ENCODE measurements around the gene ALX4.

ALX4 gene

DNA sequence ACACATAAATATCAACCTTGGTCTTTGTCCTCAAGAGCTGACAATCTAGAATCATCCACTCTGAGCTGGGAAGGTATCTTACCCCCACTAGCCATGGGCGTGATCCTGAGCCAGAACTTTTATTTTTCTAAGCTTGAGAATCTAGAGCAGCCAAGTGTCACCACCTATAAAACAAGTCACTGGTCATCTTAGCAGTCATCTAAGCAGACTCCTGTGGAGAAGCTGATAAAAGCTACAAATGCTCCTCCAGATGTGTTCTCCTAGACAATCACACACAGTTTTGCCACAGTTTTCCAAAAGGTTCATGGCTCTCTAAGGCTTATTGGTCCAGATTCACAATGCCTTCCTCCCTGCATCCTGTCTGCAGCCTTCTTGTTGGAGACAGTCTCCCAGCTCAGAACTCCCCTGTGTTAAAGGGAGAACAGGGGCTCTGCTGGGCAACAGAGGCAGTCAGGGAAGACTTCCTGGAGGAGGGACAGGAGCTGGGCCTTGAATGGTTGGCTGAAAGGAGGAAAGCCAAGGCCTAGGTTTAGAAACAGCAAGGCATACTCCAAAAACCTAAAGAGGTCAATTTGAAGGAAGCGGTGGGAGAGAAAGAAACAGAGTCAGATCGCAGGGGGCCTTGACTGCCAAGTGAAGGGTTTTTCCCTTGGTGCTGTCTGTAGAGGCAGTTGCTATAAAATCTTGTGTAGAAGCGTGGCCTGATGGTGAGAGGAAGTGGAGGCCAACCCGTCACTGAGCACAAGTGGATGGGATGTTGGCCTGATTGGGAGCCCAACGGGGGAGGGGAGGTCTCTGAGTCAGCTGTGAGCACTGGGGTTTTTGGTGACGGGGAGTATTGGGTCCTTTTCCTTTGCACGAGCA lies 42.0 kb downstream of the ALX4 start:
- DNase-seq (ENCODE audit: low read depth) = no peak

DNA sequence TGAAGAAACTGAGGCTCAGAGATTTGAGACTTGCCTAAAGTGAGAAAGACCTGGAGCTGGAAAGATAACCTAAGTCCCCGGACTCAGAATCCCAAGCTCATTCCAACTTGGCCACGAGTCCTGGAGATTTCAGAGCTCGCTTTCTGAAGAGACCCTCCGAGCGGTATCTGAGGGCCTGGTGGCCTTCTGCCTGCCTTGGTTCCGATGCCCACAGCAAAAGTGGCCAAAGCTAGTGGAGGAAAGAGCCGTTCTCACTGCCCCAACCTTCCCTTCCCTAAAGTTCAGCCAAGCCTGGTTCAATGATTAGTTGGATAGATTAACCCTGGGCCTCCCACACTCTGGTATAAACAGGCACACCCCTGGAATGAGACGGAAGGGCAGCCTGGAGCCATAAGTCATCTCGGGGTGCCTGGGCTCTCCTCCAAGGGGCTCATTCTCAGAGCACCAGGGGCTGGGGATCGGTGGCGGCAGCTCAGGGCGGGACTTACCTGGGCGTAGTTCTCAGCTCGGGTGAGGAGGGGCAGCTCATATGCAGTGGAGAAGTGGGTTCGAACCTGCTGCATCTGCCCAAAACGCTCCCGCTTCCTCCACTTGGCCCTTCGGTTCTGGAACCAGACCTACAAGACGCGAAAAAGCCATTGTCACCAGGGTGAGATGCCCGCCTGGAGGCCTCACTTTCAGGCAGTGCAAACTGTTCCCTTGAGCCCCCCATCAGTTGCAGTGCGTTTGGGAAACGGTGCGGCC lies 42.8 kb downstream of the ALX4 start:
- DNase-seq (ENCODE audit: low read depth) = no peak

DNA sequence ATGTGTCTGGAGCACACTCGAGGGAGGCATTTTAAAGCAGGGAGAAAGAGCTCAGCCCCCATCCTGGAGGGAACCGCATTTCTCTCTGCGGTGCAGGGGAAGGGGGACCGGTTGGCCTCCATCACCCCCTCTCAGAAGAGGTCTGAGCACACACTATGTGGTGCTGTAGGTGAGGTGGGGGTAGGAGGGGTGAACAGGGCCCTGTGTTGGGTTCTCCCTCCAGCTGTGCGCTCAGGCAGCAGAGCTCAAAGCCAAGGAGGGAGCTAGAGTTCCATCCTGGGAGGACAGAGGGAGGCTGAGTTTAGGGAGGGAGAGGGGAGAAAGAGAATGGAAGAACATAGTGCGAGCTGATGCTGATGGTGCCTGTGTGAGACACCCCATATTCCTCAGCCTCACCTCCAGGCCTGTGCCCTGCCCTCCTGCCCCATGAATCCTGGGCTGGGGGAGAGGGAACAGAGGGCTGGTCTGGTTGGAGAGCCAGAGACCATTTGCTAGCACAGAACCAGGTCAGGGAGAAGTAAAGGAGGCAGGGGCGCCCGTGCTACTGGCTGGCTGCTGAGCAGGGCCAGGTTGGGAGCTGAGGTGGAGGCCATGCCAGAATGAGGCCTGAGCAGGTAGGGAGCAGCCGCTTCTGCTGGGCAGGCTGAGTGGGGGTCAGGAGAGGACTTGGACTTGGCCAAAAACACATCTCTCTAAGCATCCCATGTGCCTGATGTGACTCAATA lies 43.7 kb downstream of the ALX4 start:
- no peak for DNase-seq (ENCODE audit: low read depth)

DNA sequence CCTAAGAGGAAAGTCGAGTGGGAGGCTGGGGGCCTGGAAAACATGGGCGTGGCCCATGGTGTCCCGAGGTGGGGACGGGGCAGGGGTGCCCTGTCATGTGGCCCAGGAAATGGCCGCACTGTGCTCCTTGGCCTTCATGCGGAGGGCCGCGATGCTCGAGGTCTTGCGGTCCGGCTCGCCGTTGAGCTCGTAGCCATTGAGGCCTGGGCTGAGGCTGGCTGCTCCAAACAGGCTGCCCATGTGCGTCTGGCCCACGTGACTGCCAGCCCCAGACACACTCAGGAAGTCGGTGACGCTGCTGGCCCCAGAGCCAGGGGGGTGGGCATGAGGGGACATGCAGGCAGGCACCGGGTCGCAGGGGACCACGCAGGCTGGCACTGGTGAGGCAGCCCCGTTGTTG lies 45.2 kb downstream of the ALX4 start:
- DNase-seq (ENCODE audit: low read depth) = no peak

DNA sequence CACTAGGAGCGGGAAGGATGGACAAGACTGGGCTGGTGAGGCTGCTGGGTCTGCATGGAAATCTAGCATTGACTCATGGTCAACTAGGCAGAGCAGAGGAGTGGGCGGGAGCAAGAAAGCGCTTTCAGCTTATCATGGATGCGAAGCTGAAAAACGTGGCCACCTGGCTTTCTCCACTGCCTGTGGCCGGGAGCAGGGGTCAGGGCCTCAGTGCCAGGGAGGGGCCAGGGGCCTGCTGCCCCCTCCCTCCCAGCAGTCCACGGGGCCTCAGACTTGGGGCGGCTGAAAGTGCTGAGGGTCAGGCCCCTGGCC lies 45.5 kb downstream of the ALX4 start:
- no peak for DNase-seq (ENCODE audit: low read depth)

DNA sequence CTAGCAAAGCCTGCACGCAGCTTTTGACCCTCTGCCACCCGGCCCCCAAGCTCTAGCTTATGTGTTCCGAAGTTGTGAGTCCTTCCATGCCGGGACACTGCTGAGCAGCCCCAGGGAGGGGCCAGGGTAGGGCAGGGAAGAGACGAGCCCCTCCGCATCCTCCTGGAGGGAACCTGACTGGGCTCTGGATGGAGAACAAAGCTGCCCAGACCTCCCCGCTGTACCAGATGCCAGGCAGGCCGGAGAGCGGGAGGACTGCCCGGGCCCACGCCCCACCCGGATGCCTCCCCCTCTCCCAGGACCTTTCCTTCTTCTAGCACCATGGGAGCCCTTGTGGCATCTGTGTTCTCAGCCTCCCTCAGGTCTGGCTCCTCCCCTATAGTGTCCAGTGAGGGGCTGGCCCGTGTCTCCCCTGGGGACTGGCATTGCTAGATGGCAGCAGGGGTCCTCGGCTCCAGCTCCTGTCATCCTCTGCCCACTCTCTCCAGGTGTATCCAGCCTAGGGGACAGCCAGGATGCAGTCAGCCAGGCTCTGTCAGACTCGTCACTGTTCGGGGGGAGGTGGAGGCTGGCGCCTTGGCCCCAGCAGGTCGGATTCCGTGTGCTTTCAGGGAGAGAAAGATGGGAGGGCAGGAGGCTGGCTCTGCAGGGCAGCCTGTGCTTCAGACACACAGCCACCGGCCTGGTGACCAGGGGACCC lies 46.1 kb downstream of the ALX4 start:
- no peak for DNase-seq (ENCODE audit: low read depth)

DNA sequence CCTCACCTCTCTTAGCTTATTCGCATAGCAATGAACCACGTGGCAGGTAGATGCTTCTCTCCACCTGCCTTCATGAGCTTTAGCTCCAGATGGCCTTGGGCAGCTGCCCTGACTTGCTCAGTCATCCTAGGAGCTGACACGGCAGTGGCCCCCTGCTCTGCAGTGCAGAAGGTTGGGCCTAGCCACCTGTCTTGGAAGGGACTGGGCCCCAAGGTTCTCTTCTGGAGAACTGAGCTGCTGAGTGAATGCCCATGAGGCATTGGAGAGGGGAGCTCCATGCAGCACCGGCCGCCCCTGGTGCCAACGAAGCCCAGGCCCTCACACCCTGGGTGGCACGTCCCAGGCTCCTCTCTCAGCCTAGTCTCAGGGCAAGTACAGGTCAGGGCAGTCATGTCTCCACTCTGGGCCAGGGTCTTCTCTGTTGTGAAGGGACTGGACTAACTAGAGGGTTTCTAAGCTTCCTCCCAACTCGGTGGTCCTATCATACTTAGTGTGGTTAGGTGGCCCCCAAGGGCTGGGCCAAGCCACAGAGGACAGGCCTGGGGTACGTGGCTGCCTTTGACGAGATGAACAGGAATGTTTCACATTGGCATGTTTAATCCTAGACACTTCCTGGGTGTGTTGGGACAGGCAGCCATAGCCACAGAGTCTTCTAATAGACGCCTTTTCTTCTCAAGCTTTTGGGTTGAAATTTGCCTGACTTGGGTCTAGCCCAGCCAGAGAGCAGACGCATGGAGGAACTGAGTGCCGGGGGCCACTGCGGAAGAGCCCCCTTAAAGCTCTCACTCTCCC lies 47.9 kb downstream of the ALX4 start:
- DNase-seq (ENCODE audit: low read depth) = no peak

DNA sequence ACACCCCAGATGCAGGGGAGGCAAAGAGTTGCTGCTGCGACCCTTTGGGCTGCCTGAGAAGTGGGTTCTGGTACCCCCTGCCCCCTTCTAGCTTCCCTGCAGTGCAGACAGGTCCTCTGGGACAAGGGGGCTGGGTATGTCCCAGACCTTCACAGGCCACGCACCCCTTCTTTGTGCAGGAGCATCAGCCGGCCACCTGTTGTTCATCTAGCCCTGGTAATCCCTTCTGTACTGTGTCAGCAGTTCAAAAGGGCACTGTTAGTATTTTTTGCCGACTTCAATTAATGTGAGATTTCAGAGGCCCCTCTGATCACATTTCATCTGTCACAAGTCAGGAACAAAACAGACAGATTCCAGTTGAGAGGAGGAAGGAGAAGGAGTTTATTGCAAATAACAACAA lies 49.9 kb downstream of the ALX4 start:
- no peak for DNase-seq (ENCODE audit: low read depth)

DNA sequence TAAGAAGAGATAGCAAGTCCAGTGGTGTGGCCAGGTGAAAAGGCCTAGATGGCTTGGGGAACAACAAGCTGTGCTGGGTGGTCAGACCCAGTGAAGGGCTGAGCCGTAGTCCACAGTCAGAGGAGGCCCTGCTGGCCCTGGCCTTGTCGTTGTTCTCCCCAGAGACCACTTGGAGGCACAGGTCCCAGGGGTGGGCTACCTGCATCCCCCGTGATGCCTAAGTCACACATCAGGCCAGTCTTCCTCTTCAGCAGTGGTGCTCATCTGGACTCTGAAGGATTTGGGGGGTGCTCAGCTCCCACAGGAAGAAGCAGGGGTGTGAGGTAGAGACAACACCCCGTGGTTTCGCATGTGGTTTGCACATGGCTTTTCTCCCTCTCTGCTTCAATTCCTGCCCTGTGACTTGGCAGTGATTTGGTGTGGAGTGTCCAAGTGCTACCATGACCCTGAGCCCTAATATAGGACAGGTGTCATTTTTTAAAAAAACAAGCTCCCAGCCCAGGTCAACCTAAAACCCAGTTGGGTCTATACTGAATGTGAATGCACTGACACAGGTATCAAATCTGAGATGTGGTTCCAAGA lies 51.0 kb downstream of the ALX4 start:
- no peak for DNase-seq (ENCODE audit: low read depth)

DNA sequence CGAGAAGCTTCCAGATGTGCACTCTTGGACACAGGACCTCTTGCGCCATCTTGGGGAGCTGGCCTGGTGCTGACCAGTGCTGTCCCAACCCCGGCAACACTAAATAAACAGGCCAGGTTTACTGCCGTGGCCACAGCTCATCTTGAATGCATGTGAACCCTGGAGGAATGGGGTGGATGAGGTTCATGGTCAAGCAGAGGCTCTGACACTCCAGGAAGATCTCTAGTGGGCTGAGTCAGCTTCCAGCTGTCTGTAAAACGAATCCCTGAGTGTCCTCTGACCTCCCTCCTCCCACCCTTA lies 51.8 kb downstream of the ALX4 start:
- DNase-seq (ENCODE audit: low read depth) = peak; percentile 13

DNA sequence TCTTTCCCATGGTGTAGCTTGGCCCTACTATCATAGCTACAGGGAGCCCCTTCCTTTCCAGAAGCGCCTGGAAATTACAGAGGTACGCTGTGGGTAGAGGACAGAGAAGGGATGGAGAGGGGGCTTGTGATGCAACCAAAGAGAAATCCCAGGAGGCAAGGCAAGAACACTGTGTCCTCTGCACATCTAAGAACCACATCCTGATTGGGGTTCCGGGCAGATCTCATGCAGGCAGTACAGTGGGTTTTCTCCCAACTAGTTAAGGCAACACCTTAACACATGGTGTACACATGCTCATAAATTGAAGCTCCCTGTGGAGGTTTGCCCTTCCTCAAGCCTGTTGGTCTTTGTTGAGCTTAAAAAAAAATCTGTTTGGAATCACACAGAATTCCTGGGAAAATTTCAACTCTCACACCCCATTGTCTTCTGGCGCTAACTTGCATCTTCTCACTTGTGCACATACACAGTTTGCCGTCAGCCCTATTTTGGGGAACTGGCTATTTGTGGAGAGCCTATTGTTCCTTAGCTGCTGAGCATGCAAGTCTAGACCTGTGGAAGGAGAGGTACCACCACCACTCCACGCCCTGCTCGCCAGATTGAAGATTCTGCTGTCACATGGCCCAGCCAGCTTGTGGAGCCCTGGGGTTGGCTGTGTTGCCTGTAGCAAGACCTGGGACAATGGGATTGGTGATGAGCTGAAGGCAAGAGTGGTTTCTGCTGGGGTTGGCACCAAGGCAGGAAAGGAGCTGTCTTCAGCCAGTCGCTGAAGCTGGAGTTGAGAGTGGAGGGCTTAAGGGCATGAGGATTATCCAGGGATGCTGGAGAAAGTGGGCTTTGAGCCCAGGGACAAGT lies 52.4 kb downstream of the ALX4 start:
- DNase-seq (ENCODE audit: low read depth) = no peak

DNA sequence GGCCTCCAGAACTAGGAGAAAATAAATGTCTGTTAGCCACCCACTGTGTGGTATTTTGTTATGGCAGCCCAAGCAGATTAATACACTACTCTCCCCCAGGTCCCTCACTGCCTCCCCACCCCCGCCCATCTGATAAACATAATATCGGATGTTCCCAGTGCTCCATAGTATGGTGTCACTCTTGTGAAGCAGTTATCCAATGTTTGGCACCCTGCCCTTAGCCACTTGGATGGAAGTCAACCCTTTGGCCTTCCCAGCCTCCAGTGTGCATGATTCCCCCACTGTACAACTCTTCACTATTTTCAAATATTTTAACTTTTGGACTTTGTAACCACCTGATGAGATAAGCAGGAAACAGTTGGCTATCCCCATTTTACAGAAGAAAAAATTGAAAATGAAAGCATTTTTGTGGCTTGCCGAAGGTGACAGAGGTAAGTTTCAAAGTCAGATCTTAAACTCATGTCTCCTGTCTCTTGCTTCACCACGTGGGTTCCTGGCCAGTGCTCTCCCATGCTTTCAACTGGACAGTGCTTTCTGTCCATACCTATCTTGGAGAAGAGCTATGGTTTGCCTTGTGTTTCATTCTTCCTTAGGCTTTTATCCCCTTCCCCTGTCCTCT lies 53.2 kb downstream of the ALX4 start:
- no peak for DNase-seq (ENCODE audit: low read depth)

DNA sequence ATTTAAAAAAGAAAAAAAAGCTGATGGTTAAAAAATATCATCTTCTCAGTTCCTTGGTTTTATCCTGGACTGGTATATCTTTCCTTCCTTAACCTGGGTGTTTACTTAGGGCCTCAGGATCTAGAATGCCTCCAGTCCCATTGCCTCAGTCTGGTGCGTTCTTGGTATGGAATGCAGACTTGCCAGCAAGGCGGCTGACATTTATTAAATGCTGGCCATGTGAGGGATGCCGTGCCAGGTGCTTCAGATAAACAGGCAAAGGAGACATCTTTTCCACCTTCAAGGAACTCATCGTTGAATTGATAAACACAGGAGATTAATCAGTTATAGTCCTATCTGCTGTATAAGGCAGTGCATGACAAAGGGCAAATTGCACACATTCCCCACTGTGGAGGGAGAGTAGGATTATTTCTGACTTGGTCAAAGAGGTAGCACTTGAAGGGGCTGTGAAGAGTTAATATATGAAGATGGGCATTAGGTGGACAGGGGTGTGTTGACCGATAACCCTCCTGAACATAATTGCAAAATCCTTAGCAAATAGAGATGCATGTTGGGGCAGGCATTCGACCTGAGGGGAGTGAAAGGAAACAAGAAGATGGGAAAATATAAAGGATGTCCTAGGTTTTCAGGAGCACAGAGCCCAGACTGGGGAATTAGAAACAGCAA lies 54.4 kb downstream of the ALX4 start:
- DNase-seq (ENCODE audit: low read depth) = no peak

DNA sequence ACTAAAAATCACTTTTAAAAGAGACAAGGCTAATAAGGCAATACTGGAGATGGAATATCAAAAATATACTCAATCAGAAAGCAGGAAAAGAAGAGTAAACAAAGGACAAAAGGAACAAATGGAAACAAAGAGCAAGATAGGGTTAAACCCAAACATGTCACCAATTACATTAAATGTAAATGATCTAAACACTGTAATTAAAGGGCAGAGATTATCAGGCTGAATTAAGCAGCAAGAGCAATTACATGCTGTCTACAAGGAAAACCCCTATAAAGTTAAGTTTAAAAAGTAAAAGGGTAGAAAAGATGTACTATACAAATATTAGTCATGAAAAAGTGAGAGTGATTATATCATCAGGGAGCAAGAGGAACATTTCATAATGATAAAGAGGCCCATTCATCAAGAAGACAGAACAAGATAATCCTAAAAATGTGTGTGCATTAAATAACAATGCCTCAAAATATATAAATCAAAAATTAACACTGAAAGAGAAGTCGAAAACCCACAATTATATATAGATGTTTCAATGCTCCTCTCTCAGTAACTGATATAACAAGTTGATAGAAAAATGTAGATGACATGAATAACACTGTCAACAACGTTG lies 56.8 kb downstream of the ALX4 start:
- no peak for DNase-seq (ENCODE audit: low read depth)

DNA sequence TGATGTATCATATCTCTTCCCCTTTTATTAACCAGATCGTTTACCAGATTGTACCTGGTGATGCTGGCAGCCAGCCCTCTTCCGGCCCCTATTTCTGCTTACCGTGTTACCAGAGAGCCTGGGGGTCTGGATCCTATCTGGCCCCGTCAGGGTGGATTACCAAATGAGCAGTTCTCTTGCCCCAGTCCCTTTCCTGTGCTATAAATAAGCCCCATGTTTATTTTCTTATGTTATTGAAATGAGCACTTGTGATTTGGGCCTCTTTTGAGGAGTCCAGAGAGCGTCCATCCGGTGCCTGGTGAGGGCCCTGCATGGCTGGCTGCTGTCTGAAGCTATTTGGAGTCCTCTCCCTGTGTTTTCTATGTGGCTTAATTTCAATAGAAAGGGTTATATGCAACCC lies 59.5 kb downstream of the ALX4 start:
- no peak for DNase-seq (ENCODE audit: low read depth)

DNA sequence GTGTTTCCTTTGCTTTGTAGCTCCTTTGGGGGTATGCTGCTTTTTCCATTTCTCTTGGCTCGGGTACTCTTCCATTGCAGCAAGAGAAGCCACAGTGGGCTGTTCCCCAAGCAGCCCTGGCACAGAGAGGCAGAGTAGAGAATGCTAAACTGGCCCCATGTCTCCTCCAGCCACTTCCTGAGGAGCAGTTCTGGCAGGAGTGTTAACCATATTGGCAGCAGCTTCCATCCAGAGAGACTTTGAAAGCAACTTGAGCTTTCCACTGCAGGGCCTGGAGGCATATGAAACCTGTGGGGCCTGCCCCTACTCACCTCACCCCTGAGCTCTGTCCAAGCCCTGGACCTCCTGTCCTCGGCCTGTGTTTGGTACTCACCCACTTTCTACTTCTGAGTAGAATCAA lies 61.8 kb downstream of the ALX4 start:
- no peak for DNase-seq (ENCODE audit: low read depth)

DNA sequence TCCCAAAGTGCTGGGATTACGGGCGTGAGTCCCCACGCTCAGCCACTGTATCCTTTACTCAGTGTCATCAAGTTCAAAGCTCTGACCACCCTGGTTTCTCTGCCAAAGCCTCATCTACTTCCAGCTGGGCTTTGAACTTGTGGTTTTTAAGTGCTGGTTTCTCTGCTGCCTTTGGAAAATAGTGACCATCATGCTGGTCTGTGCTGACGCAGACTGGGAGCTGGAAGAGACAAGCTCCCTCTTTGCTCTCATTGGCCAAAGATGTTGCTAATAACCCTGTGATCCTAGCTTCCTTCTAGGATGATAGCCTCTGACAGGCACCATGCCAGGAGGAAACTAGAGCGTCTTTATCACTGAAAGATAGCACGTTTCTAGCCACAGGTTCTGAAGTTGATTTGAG lies 62.4 kb downstream of the ALX4 start:
- DNase-seq (ENCODE audit: low read depth) = no peak

DNA sequence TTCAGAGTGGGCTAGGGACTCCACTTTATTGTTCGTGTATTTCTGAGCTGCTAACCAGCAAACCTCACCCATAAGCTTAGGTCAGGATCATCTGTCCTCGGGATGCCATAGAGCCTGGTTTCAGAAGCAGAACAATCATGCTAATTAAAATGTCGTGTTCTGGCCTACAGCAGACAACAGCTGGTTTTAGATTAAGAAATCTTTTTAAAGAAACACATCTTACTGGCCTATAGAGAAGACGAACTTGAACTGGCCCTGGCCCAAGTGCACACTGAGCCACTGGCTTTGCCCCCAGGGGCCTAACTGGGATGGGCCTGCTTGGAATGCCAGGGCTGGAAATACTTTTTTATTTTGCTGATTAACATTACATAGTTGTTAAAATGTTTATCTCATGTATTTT lies 63.2 kb downstream of the ALX4 start:
- no peak for DNase-seq (ENCODE audit: low read depth)
